H9 (cell line): Measurements from ENCODE around the gene PRPH2. TPM values are rescaled to one million over a fixed set of nuclear protein-coding genes. Genes with fewer than 3 reads are reported as not detected.

Source experiments
- DNase-seq: peaks from one replicate; pipeline ENCODE4 v3.0.0-alpha.2; 2017
- H2AFZ ChIP-seq: one replicate; pipeline ENCODE4 v1.6.1; 2013; ENCODE audit warnings: mild to moderate bottlenecking, low read length, control low read depth, moderate library complexity
- H2AK5ac ChIP-seq: 2 replicates; pipeline ENCODE4 v1.6.1; 2013; ENCODE audit warnings: low read length, control low read depth, mixed read lengths; ENCODE audit not compliant: insufficient read length
- H2BK120ac ChIP-seq: one replicate; pipeline ENCODE4 v1.6.1; 2013; ENCODE audit warnings: low read depth, mild to moderate bottlenecking, low read length, control low read depth, inconsistent platforms; ENCODE audit not compliant: poor library complexity, severe bottlenecking
- H2BK12ac ChIP-seq: 2 replicates; pipeline ENCODE4 v1.6.1; 2013; ENCODE audit warnings: low read length, control low read depth, mixed read lengths, low read depth; ENCODE audit not compliant: insufficient read length
- H2BK15ac ChIP-seq: 2 replicates; pipeline ENCODE4 v1.6.1; 2013; ENCODE audit warnings: low read depth, low read length, control low read depth
- H2BK20ac ChIP-seq: one replicate; pipeline ENCODE4 v1.6.1; 2013; ENCODE audit warnings: low read depth, mild to moderate bottlenecking, low read length, control low read depth, inconsistent platforms; ENCODE audit not compliant: poor library complexity, severe bottlenecking
- H2BK5ac ChIP-seq: 2 replicates; pipeline ENCODE4 v1.6.1; 2013; ENCODE audit warnings: low read length, control low read depth, mixed read lengths; ENCODE audit not compliant: insufficient read length
- H3K14ac ChIP-seq: 2 replicates; pipeline ENCODE4 v1.6.1; 2013; ENCODE audit warnings: low read length, control low read depth; ENCODE audit not compliant: insufficient read depth
- H3K18ac ChIP-seq: 2 replicates; pipeline ENCODE4 v1.6.1; 2013; ENCODE audit warnings: low read depth, mild to moderate bottlenecking, mixed read lengths, low read length, control low read depth; ENCODE audit not compliant: insufficient read length
- H3K23ac ChIP-seq: 2 replicates; pipeline ENCODE4 v1.6.1; 2013; ENCODE audit warnings: low read length, control low read depth, mixed read lengths, low read depth; ENCODE audit not compliant: insufficient read length
- H3K23me2 ChIP-seq: 2 replicates; pipeline ENCODE4 v1.6.1; 2013; ENCODE audit warnings: low read depth, mild to moderate bottlenecking, mixed read lengths, low read length, control low read depth; ENCODE audit not compliant: insufficient read length, poor library complexity, severe bottlenecking
- H3K27ac ChIP-seq: 2 replicates; pipeline ENCODE4 v1.5.1; 2013; ENCODE audit warnings: low read length, control low read depth, mixed read lengths, low read depth; ENCODE audit not compliant: insufficient read length
- H3K27me3 ChIP-seq: 2 replicates; pipeline ENCODE4 v1.6.1; 2013; ENCODE audit warnings: low read length, control low read depth, inconsistent platforms; ENCODE audit not compliant: insufficient read depth
- H3K4ac ChIP-seq: 2 replicates; pipeline ENCODE4 v1.6.1; 2013; ENCODE audit warnings: low read depth, mild to moderate bottlenecking, control low read depth, inconsistent platforms, low read length, moderate library complexity
- H3K4me1 ChIP-seq: 2 replicates; pipeline ENCODE4 v1.6.1; 2013; ENCODE audit warnings: low read length, control low read depth, inconsistent platforms; ENCODE audit not compliant: insufficient read depth
- H3K4me2 ChIP-seq: 2 replicates; pipeline ENCODE4 v1.6.1; 2013; ENCODE audit warnings: low read length, control low read depth, mixed read lengths; ENCODE audit not compliant: insufficient read length, insufficient read depth
- H3K56ac ChIP-seq: 2 replicates; pipeline ENCODE4 v1.6.1; 2013; ENCODE audit warnings: low read depth, mild to moderate bottlenecking, mixed read lengths, low read length, control low read depth; ENCODE audit not compliant: insufficient read length
- H3K79me1 ChIP-seq: 2 replicates; pipeline ENCODE4 v1.6.1; 2013; ENCODE audit warnings: low read depth, mild to moderate bottlenecking, moderate library complexity, low read length, control low read depth, inconsistent platforms; ENCODE audit not compliant: insufficient read depth, poor library complexity, severe bottlenecking
- H3K79me2 ChIP-seq: 2 replicates; pipeline ENCODE4 v1.6.1; 2013; ENCODE audit warnings: low read length, control low read depth, inconsistent platforms; ENCODE audit not compliant: insufficient read depth
- H3K9ac ChIP-seq: 2 replicates; pipeline ENCODE4 v1.6.1; 2013; ENCODE audit warnings: low read length, control low read depth, mixed read lengths; ENCODE audit not compliant: insufficient read length; ENCODE audit errors: extremely low read depth
- H3K9me3 ChIP-seq: one replicate; pipeline ENCODE4 v1.6.1; 2013; ENCODE audit warnings: low read depth, low read length, inconsistent platforms; ENCODE audit not compliant: control insufficient read depth
- H3T11ph ChIP-seq: one replicate; pipeline ENCODE4 v1.6.1; 2013; ENCODE audit warnings: mild to moderate bottlenecking, low read length, control low read depth, inconsistent platforms
- H4K20me1 ChIP-seq: one replicate; pipeline ENCODE4 v1.6.1; 2013; ENCODE audit not compliant: control insufficient read depth, insufficient read length, insufficient read depth
- H4K5ac ChIP-seq: 2 replicates; pipeline ENCODE4 v1.6.1; 2013; ENCODE audit warnings: low read depth, mild to moderate bottlenecking, mixed read lengths, low read length, control low read depth; ENCODE audit not compliant: insufficient read length
- H4K8ac ChIP-seq: replicated peaks from 2 replicates; pipeline ENCODE4 v1.6.1; 2013; ENCODE audit warnings: low read length, control low read depth, mixed read lengths, low read depth; ENCODE audit not compliant: insufficient read length
- H4K91ac ChIP-seq: 2 replicates; pipeline ENCODE4 v1.6.1; 2013; ENCODE audit warnings: low read depth, mild to moderate bottlenecking, moderate library complexity, mixed read lengths, low read length, control low read depth; ENCODE audit not compliant: insufficient read length
- H3K27ac Mint-ChIP-seq, 3 experiments: 2 replicates in 2 of 3; 3 replicates in 1 of 3; pipeline ENCODE4 v1.8.0; 2020 to 2021; ENCODE audit warnings: mixed read lengths in 3 of 3, mild to moderate bottlenecking in 1 of 3, moderate library complexity in 1 of 3
- H3K27me3 Mint-ChIP-seq: 2 replicates; pipeline ENCODE4 v1.8.0; 2021; ENCODE audit warnings: low read depth, mild to moderate bottlenecking, moderate library complexity, mixed read lengths
- H3K36me3 Mint-ChIP-seq, 3 experiments: 2 replicates in 2 of 3; 3 replicates in 1 of 3; pipeline ENCODE4 v1.8.0; 2020 to 2021; ENCODE audit warnings: low read depth in 3 of 3, mixed read lengths in 3 of 3; ENCODE audit not compliant: insufficient read depth in 1 of 3
- H3K4me1 Mint-ChIP-seq, 2 experiments: 2 replicates each; pipeline ENCODE4 v1.8.0; 2020; ENCODE audit warnings: mixed read lengths in 2 of 2
- H3K4me3 Mint-ChIP-seq, 2 experiments: 2 replicates in 1 of 2; 3 replicates in 1 of 2; pipeline ENCODE4 v1.8.0; 2020 to 2021; ENCODE audit warnings: mild to moderate bottlenecking in 2 of 2, mixed read lengths in 2 of 2, moderate library complexity in 1 of 2
- H3K9me3 Mint-ChIP-seq, 2 experiments: 2 replicates in 1 of 2; 3 replicates in 1 of 2; pipeline ENCODE4 v1.8.0; 2020; ENCODE audit warnings: mild to moderate bottlenecking in 2 of 2, mixed read lengths in 2 of 2, moderate library complexity in 1 of 2
- CTCF ChIP-seq: fragments of 200-600 bp; sonication (generic); conservative IDR thresholded peaks from 3 replicates; pipeline ENCODE4 v1.8.0; 2021; ENCODE audit warnings: antibody characterized with exemption, mild to moderate bottlenecking
- whole genome bisulfite sequencing: extraction: QIAGEN DNeasy Blood & Tissue Kit; methylation state at CpG from one replicate; pipeline ENCODE4 v1.1.7; 2013; ENCODE audit warnings: missing lambda C conversion rate, low lambda C conversion rate, mixed read lengths; ENCODE audit not compliant: insufficient read length; ENCODE audit errors: extremely low coverage; 5-methylcytosine and 5-hydroxymethylcytosine counted together
- total RNA-seq: library from RNA; stranded (reverse); gene quantifications from 2 replicates; pipeline ENCODE4 v1.2.1, GENCODE V29; 2021

PRPH2 gene
- total RNA-seq, 1 experiment from 2014 or later: 0.31 TPM

GRCh38 chr6:42664718-42665117, 57.7 kb downstream of the PRPH2 start:
- Mint-ChIP-seq H3K27me3 (no peaks in the 10 kb centered on the region), H3K4me1 (no peaks in the 10 kb centered on the region), H3K4me3 (no peak overlapping the region), H3K36me3 (peaks cover 6 to 55% (median 42%) of the 10 kb centered on the region in 3 experiments; a peak in 6 of 7 replicates), H3K9me3 (no peaks in the 10 kb centered on the region), H3K27ac (no peak overlapping the region)
- no peak overlapping the region for H2AFZ ChIP-seq
- no peak overlapping the region for H3K4ac ChIP-seq
- no peaks in the 10 kb centered on the region for H3K79me2 ChIP-seq
- H4K91ac ChIP-seq: no peak overlapping the region
- H3K27ac ChIP-seq: no peak overlapping the region
- no peaks in the 10 kb centered on the region for H4K20me1 ChIP-seq
- no peak overlapping the region for H3K4me2 ChIP-seq
- H3K23ac ChIP-seq: no peak overlapping the region
- H3K27me3 ChIP-seq: no peaks in the 10 kb centered on the region
- H2BK20ac ChIP-seq: no peak overlapping the region
- no peak overlapping the region for H2BK12ac ChIP-seq
- no peak overlapping the region for H4K5ac ChIP-seq
- no peak overlapping the region for H2BK5ac ChIP-seq
- H2BK120ac ChIP-seq: no peak overlapping the region
- H3K56ac ChIP-seq: no peak overlapping the region
- no peak overlapping the region for H4K8ac ChIP-seq
- no peak overlapping the region for H3K18ac ChIP-seq
- H3K4me1 ChIP-seq: no peaks in the 10 kb centered on the region
- no peak overlapping the region for H3K9ac ChIP-seq
- H3K79me1 ChIP-seq: no peaks in the 10 kb centered on the region
- H3K9me3 ChIP-seq: no peaks in the 10 kb centered on the region
- H3T11ph ChIP-seq: no peak overlapping the region
- no peak overlapping the region for H2BK15ac ChIP-seq
- no CpG with 5 or more reads among the region's 2 CpGs for WGBS
- no peak for DNase-seq
- H3K14ac ChIP-seq: no peak overlapping the region
- H2AK5ac ChIP-seq: no peak overlapping the region
- no peaks in the 10 kb centered on the region for H3K23me2 ChIP-seq
- TF ChIP-seq CTCF: no peak
